NB4 (cell line): ENCODE data around the gene BACH2.
A peak's percentile ranks its signal among the peaks of the same experiment; 100 is the strongest.

Experiments used
- DNase-seq: peaks from one replicate; pipeline ENCODE4 v3.0.0; 2010; ENCODE audit warnings: low read depth
- H3K4me3 ChIP-seq: one replicate; pipeline ENCODE4 v1.5.1; 2011; ENCODE audit warnings: mild to moderate bottlenecking, low read depth, low read length, moderate library complexity
- MYC ChIP-seq: IDR thresholded peaks from 2 replicates; pipeline ENCODE4 v1.6.1; 2011; ENCODE audit warnings: low read depth, low read length
- POLR2A ChIP-seq: IDR thresholded peaks from 2 replicates; pipeline ENCODE4 v1.6.1; 2011; ENCODE audit warnings: mild to moderate bottlenecking; ENCODE audit not compliant: insufficient read length; ENCODE audit errors: extremely low read depth
- TF ChIP-seq, protein P1 (sequence below): IDR thresholded peaks from 2 replicates; pipeline ENCODE4 v1.6.1; 2011; ENCODE audit warnings: low read depth, low read length
- TF ChIP-seq, protein P2 (sequence below): IDR thresholded peaks from one replicate; pipeline ENCODE4 v1.5.1; 2012; ENCODE audit warnings: low read depth, low read length

BACH2 gene

DNA sequence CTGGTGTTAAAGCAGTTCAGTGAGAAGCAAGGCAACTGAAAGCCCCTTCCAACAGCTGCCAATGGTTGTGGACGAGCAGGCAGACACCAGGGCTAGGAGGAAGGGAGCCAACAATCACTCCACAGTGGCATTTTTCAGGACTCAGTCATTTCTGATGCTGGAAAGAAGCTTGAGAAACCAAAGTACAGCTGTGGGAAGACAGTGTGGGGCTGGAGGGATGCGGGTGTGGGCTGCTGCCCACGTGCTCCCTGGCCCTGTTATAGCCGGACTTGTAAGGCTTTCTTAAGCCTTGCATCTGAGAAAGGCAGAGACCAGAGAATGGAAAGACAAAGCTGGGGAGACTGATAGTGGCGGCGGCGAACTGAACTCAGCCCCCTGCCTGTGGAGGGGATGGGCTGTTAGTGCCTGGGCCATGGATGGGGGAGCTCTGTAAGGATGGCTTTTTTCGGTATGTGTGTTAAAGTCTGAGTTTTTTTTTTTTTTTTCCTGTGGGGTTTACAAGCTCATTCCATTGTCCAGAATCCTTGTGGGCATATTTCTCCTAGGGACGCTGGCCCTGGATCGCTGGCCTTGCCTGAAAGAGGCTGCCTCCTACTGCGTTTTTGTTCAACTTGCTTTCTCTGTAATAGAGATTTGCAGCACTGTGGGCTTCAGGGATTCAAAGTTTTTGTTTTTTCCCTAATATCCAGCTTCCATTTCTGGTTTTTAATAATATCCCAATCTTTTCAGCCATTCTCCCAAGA lies 310.7 kb downstream of the BACH2 start:
- DNase-seq, result no peak
- TF ChIP-seq POLR2A, result no peak
- no peak for TF ChIP-seq MYC
- TF ChIP-seq, protein P1, sequence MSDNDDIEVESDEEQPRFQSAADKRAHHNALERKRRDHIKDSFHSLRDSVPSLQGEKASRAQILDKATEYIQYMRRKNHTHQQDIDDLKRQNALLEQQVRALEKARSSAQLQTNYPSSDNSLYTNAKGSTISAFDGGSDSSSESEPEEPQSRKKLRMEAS, result no peak
- TF ChIP-seq, protein P2, sequence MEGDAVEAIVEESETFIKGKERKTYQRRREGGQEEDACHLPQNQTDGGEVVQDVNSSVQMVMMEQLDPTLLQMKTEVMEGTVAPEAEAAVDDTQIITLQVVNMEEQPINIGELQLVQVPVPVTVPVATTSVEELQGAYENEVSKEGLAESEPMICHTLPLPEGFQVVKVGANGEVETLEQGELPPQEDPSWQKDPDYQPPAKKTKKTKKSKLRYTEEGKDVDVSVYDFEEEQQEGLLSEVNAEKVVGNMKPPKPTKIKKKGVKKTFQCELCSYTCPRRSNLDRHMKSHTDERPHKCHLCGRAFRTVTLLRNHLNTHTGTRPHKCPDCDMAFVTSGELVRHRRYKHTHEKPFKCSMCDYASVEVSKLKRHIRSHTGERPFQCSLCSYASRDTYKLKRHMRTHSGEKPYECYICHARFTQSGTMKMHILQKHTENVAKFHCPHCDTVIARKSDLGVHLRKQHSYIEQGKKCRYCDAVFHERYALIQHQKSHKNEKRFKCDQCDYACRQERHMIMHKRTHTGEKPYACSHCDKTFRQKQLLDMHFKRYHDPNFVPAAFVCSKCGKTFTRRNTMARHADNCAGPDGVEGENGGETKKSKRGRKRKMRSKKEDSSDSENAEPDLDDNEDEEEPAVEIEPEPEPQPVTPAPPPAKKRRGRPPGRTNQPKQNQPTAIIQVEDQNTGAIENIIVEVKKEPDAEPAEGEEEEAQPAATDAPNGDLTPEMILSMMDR, result no peak
- no peak overlapping the region for H3K4me3 ChIP-seq

DNA sequence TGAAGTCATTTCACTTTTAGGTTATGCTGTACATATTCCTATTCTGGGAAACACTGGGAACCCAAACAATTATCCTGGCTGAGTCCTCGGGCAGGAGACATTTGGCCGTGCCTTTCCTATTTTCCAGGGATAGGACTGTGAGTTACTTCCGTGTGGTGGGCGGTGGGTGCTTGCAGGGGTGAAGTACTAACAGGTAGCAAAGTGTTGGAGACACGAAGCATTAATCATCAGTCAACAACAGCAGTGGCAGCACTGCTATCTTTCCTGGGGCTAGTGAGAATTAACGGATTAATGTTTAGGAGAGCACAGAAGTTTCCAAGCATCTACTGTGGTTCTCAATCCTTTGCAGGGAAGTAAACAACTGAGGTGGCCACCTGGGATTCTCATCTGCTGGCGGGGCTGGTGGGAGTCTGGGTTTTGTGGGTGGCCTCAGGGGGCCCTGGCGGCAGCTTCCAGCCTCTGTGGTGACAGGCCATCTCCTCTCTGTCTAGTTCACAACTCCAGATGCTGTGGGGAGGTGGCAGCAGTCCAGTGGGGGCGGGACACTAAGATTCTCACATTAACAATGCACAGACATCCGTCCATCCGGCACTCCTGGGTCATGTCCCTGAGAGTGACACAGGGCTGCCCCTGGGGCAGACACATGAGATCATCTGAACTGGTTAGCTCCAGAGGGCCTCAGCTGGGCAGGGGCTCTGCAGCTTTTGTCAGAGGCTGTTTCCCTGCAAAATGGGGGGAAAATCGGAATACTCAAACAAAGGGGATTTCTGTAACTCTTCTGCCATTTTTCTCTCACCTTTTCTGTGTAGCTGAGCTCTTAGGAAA lies 311.5 kb downstream of the BACH2 start:
- no peak overlapping the region for H3K4me3 ChIP-seq
- TF ChIP-seq, protein P2, result no peak
- TF ChIP-seq, protein P1, result no peak
- no peak for TF ChIP-seq MYC
- no peak for TF ChIP-seq POLR2A
- DNase-seq, result peak; percentile 23

DNA sequence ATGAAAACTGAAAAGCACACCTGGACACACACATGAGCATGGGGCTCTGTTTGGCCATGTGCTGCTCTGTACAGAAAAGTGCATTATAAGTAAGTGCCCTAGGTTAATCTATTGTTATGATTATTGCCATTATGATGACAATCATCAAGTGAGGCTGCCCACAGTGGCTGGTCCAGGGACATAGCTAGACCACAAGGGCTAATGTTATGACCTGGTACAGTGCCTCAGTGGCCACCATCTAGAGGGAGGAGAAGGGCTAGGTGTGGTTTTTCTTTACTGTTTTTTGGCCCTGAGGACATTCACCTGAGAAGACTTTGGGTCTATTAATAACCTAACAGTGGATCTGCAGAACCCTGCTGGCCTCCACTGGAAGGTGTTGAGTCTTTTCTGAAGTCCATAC lies 316.3 kb downstream of the BACH2 start:
- DNase-seq, result no peak
- TF ChIP-seq, protein P2, result no peak
- no peak for TF ChIP-seq POLR2A
- TF ChIP-seq, protein P1, result no peak
- no peak for TF ChIP-seq MYC
- H3K4me3 ChIP-seq, result no peak overlapping the region

DNA sequence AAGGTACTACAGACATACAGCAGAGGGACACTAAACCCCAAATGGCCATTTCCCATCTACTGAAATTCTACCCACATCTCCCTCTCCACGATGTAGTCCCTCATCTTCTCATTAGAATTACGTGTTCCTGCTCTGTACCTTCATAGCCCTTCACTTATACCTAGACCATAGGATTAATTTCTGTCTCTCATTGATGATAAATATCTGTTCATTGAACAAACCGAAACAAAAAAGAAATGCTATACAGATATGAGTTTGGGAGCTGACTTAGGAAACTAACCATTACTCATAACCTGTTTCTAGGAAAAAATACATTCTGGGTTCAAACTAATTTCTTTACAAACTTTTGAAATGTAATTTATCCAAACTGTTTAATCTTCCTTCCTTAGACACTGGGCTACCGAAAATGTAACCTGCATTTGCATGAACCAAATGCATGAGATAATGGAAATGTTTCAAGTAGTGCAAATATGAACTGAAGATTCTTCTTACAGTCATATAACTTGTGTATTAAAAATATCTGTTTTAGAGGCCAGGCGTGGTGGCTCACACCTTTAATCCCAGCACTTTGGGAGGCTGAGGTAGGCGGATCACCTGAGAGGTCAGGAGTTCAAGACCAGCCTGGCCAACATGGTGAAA lies 317.0 kb downstream of the BACH2 start:
- TF ChIP-seq MYC (no peak), POLR2A (no peak)
- TF ChIP-seq, protein P1, result no peak
- H3K4me3 ChIP-seq, result no peak overlapping the region
- DNase-seq, result no peak

DNA sequence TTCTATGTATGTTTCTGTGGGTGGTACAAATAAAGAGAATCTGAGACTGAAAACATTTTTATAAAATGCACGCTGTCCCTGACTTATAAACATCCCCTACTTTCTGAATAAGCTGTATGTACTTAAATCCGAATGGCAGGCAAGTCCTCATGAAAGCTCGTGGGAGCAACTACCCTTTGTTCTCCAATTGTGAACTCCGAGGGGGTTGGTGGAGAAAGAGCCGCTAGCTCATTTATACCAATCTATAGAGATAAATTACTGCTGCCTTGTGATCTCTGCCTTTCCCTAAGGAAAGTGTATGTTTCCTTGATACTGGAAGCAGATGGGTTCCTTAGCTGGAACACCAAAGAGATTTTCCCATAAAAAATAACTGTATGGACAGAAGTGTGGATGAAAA lies 317.9 kb downstream of the BACH2 start:
- no peak overlapping the region for H3K4me3 ChIP-seq
- no peak for DNase-seq
- TF ChIP-seq, protein P1, result no peak
- TF ChIP-seq, protein P2, result no peak
- TF ChIP-seq MYC, result no peak
- TF ChIP-seq POLR2A, result no peak
